Activated T-helper 17 cell treated with anti-CD3 and anti-CD28 coated beads, Interleukin-2, amount 50 U/mL, for 72 hours (primary cell): Measurements from ENCODE around the gene RALGDS. TPM values are rescaled to one million over a fixed set of nuclear protein-coding genes. Genes with fewer than 3 reads are reported as not detected.

Source experiments
- ATAC-seq: fragments of 150-1000 bp; cut with Tn5 transposase; replicated peaks from 2 replicates; pipeline ENCODE4 v1.10.0; 2021; ENCODE audit warnings: mild to moderate bottlenecking, moderate library complexity
- H3K27ac Mint-ChIP-seq: one replicate; pipeline ENCODE4 v1.8.0; 2022; ENCODE audit warnings: mixed read lengths
- H3K27me3 Mint-ChIP-seq: one replicate; pipeline ENCODE4 v1.8.0; 2022; ENCODE audit warnings: mixed read lengths
- H3K36me3 Mint-ChIP-seq: one replicate; pipeline ENCODE4 v1.8.0; 2022; ENCODE audit warnings: low read depth, mild to moderate bottlenecking, mixed read lengths
- H3K4me1 Mint-ChIP-seq: one replicate; pipeline ENCODE4 v1.8.0; 2022; ENCODE audit warnings: mixed read lengths
- H3K4me3 Mint-ChIP-seq: one replicate; pipeline ENCODE4 v1.8.0; 2022; ENCODE audit warnings: mild to moderate bottlenecking, mixed read lengths
- H3K9me3 Mint-ChIP-seq: one replicate; pipeline ENCODE4 v1.8.0; 2022; ENCODE audit warnings: mixed read lengths
- total RNA-seq, 2 donors: library from RNA; stranded (reverse); gene quantifications; one replicate each; pipeline ENCODE4 v1.2.3, GENCODE V29; 2022

The RALGDS gene
- total RNA-seq, 2 donors from 2014 or later = 101 to 156 TPM

- peak; percentile 81 for ATAC-seq
- Mint-ChIP-seq H3K4me3 (peak overlapping the region; percentile 92), H3K27ac (peak overlapping the region; percentile 100), H3K27me3 (no peaks in the 10 kb centered on the region), H3K9me3 (no peaks in the 10 kb centered on the region), H3K4me1 (peaks cover 40% of the 10 kb centered on the region), H3K36me3 (peaks cover 74% of the 10 kb centered on the region)
Observed at GRCh38 chr9:133133681-133134387, 12.8 kb upstream of the RALGDS start.

GRCh38 chr9:133132174-133132573, 11.1 kb upstream of the RALGDS start:
- H3K9me3 Mint-ChIP-seq = no peaks in the 10 kb centered on the region
- H3K27ac Mint-ChIP-seq = peak overlapping the region; percentile 100
- H3K4me1 Mint-ChIP-seq = peaks cover 45% of the 10 kb centered on the region
- H3K27me3 Mint-ChIP-seq = no peaks in the 10 kb centered on the region
- H3K36me3 Mint-ChIP-seq = peaks cover 86% of the 10 kb centered on the region
- H3K4me3 Mint-ChIP-seq = peak overlapping the region; percentile 92
- no peak for ATAC-seq

GRCh38 chr9:133131506-133131905, 10.5 kb upstream of the RALGDS start:
- no peak for ATAC-seq
- Mint-ChIP-seq H3K4me1 (peaks cover 46% of the 10 kb centered on the region), H3K9me3 (no peaks in the 10 kb centered on the region), H3K4me3 (peak overlapping the region; percentile 92), H3K27me3 (no peaks in the 10 kb centered on the region), H3K27ac (peak overlapping the region; percentile 100), H3K36me3 (peaks cover 87% of the 10 kb centered on the region)

DNA sequence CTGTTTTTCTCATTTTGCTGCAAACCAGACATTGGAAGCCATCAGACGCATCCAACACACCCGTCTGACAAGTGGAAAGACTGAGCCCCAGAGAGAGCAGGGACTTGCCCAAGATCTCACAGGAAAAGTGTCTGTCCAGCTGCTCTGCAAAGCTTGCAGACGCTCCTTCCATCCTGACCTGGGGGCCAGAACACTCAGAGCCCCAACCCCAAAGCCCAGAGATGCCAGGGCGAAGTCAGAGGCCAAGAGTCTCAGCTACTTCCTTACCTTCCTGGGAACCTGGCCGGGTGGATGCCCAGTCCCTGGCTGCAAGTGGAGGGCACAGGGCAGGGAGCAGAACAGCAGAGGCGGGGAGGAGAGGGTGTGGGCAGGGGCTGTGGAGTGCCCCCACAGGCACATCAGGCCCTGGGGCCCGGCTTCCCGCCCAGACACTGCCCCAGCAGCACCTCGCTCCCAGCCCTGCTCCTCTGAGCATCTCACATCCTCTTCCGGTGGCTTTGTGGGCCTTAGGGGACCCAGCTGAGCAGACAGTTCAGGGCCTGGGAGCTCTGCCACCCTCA, 9.7 kb upstream of the RALGDS start:
- H3K27me3 Mint-ChIP-seq = no peaks in the 10 kb centered on the region
- peak overlapping the region; percentile 100 for H3K27ac Mint-ChIP-seq
- ATAC-seq = peak; percentile 11
- H3K9me3 Mint-ChIP-seq = no peaks in the 10 kb centered on the region
- H3K4me1 Mint-ChIP-seq = peaks cover 43% of the 10 kb centered on the region
- peak overlapping the region; percentile 92 for H3K4me3 Mint-ChIP-seq
- H3K36me3 Mint-ChIP-seq = peaks cover 89% of the 10 kb centered on the region

GRCh38 chr9:133129001-133129795, 8.2 kb upstream of the RALGDS start:
- Mint-ChIP-seq H3K4me1 (peaks cover 42% of the 10 kb centered on the region), H3K36me3 (peaks cover 89% of the 10 kb centered on the region), H3K4me3 (peak overlapping the region; percentile 92), H3K27ac (peak overlapping the region; percentile 76), H3K27me3 (no peaks in the 10 kb centered on the region), H3K9me3 (no peaks in the 10 kb centered on the region)
- ATAC-seq = no peak

- ATAC-seq = no peak
- H3K27ac Mint-ChIP-seq = peak overlapping the region; percentile 90
- H3K36me3 Mint-ChIP-seq = peaks cover 83% of the 10 kb centered on the region
- H3K4me3 Mint-ChIP-seq = peak overlapping the region; percentile 92
- H3K4me1 Mint-ChIP-seq = peaks cover 39% of the 10 kb centered on the region
- no peaks in the 10 kb centered on the region for H3K27me3 Mint-ChIP-seq
- H3K9me3 Mint-ChIP-seq = no peaks in the 10 kb centered on the region
Observed at GRCh38 chr9:133128152-133128551, 7.1 kb upstream of the RALGDS start.

- H3K4me1 Mint-ChIP-seq = peaks cover 39% of the 10 kb centered on the region
Observed at GRCh38 chr9:133127340-133127981, 6.4 kb upstream of the RALGDS start.

GRCh38 chr9:133126697-133127339, 5.8 kb upstream of the RALGDS start:
- Mint-ChIP-seq H3K9me3 (no peaks in the 10 kb centered on the region), H3K27ac (peak overlapping the region; percentile 90), H3K36me3 (peaks cover 74% of the 10 kb centered on the region), H3K4me1 (peaks cover 35% of the 10 kb centered on the region), H3K27me3 (no peaks in the 10 kb centered on the region), H3K4me3 (peak overlapping the region; percentile 92)
- ATAC-seq = no peak

More at GRCh38 chr9:133127340-133127981, 6.4 kb upstream of the RALGDS start:
- ATAC-seq = peak; percentile 70
- no peaks in the 10 kb centered on the region for H3K9me3 Mint-ChIP-seq
- H3K27me3 Mint-ChIP-seq = no peaks in the 10 kb centered on the region
- peak overlapping the region; percentile 90 for H3K27ac Mint-ChIP-seq
- H3K4me3 Mint-ChIP-seq = peak overlapping the region; percentile 92
- peaks cover 80% of the 10 kb centered on the region for H3K36me3 Mint-ChIP-seq

DNA sequence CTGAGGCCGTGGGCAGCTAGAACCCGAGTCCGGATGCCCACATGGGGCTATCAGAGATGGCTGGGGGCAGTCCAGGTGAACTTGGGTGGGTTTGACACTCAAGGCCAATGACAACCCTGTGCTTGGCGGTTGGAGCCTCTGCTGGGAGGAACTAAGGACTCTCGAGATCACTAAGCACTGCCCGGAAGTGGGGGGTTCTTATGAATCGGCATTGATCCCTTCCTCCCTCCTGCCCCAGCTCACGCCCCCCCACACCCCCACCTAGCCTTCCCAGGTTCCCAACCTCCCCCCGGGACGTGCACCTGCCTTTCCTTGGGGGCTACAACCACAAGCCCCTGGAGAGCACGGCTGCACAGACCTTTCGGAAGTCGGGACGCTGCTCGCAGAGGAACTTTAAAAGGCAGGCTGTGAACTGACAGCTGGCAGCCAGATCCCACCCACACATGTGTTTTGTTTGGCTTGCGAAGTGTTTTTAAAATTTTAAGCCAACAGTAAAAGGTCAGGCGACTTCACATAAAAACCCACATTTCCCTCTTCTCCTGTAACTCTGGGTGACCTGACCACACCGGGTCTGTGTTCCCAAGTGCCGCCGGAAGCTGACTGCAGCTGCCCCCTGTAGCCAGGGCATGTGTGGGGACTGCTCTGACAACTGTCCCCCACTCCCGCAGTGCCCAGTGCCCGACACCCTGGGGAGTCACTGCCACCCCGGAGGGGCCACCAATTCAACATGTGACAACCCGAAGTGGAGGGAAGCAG, 5.1 kb upstream of the RALGDS start:
- peaks cover 73% of the 10 kb centered on the region for H3K36me3 Mint-ChIP-seq
- ATAC-seq = no peak
- no peaks in the 10 kb centered on the region for H3K9me3 Mint-ChIP-seq
- no peaks in the 10 kb centered on the region for H3K27me3 Mint-ChIP-seq
- H3K27ac Mint-ChIP-seq = peak overlapping the region; percentile 90
- H3K4me1 Mint-ChIP-seq = peaks cover 32% of the 10 kb centered on the region
- H3K4me3 Mint-ChIP-seq = peak overlapping the region; percentile 92

- Mint-ChIP-seq H3K36me3 (peaks cover 70% of the 10 kb centered on the region), H3K4me3 (peak overlapping the region; percentile 92), H3K4me1 (peaks cover 27% of the 10 kb centered on the region), H3K9me3 (no peaks in the 10 kb centered on the region), H3K27me3 (no peaks in the 10 kb centered on the region), H3K27ac (no peak overlapping the region)
- no peak for ATAC-seq
Observed at GRCh38 chr9:133124907-133125275, 3.9 kb upstream of the RALGDS start.

GRCh38 chr9:133124123-133124906, 3.3 kb upstream of the RALGDS start:
- H3K27me3 Mint-ChIP-seq = no peaks in the 10 kb centered on the region
- H3K4me3 Mint-ChIP-seq = peak overlapping the region; percentile 92
- peaks cover 67% of the 10 kb centered on the region for H3K36me3 Mint-ChIP-seq
- H3K9me3 Mint-ChIP-seq = no peaks in the 10 kb centered on the region
- no peak for ATAC-seq
- peak overlapping the region; percentile 77 for H3K27ac Mint-ChIP-seq
- peaks cover 27% of the 10 kb centered on the region for H3K4me1 Mint-ChIP-seq

GRCh38 chr9:133122935-133123611, 2.0 kb upstream of the RALGDS start:
- no peaks in the 10 kb centered on the region for H3K27me3 Mint-ChIP-seq
- H3K36me3 Mint-ChIP-seq = peaks cover 63% of the 10 kb centered on the region

More at GRCh38 chr9:133122935-133123611, 2.0 kb upstream of the RALGDS start:
- Mint-ChIP-seq H3K27ac (peak overlapping the region; percentile 91), H3K9me3 (no peaks in the 10 kb centered on the region), H3K4me3 (peak overlapping the region; percentile 76), H3K4me1 (peaks cover 33% of the 10 kb centered on the region)
- ATAC-seq = no peak
